ENCODE measurements around the gene GOLGA1.
"Not testable (repeated sequence)": the region's sequence is repeated elsewhere in the genome, so short reads cannot be mapped to it uniquely, and the experiment has no call there.

GOLGA1 gene

GRCh38 chr9:124940894-124941678, at the start of gene GOLGA1:
TSS of gene GOLGA1 (minus strand) at chr9:124941083. CDS start at chr9:124938711, 2,372 bp downstream.
- ATAC-seq (peak; percentile 93), DNase-seq (peak; percentile 95)

GRCh38 chr9:124983698-124984097, 42.8 kb upstream of the GOLGA1 start:
- no peak for ATAC-seq
- no peak for DNase-seq

DNA sequence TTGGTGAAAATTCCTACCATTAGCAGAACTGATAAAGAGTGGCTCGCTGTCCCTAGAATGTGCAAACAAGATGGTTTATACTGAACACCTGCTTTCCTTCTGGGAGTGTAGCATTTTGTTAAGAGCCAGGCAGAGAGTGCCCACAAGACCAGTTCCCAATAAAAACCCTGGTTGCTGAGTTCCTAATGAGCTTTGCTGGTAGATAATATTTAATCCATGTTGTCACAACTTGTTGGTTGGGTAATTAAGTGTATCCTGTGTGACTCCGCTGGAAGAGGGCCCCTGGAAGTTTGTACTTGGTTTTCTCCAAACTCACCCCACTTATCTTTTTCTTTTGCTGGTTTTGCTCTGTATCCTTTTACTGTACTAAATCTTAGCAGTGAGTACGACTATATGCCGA, 39.5 kb upstream of the GOLGA1 start:
- DNase-seq (no peak), ATAC-seq (no peak)

- ATAC-seq = no peak
- no peak for DNase-seq
Observed at GRCh38 chr9:124975131-124975530, 34.2 kb upstream of the GOLGA1 start.

GRCh38 chr9:124973807-124974206, 32.9 kb upstream of the GOLGA1 start:
- DNase-seq (no peak), ATAC-seq (no peak)

GRCh38 chr9:124972241-124972770, 31.4 kb upstream of the GOLGA1 start:
- no peak for ATAC-seq
- DNase-seq = no peak

GRCh38 chr9:124969401-124969800, 28.5 kb upstream of the GOLGA1 start:
- no peak for ATAC-seq

DNA sequence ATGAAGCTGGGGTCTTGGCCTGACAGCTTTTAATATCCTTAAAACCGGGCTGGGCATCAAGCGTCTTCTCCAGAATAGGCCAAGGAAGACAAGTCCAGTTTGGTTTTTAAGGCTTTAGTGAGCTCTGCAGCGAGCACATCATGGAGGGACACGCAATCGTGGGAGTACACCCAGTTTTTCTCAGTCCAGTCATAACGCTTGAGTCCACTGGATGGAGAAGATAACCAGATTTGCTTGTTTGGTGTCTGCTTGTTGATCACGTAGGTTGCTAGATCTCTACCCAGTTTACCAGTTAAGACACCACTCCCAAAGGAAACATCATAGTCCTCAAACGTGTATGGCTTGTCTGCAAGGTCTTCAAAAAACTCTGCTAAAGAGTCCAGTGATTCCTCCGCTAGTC, 27.4 kb upstream of the GOLGA1 start:
- DNase-seq (no peak), ATAC-seq (no peak)

More at GRCh38 chr9:124969401-124969800, 28.5 kb upstream of the GOLGA1 start:
- no peak for DNase-seq

- DNase-seq, ATAC-seq: not testable (repeated sequence)
Observed at GRCh38 chr9:124965775-124966568, 25.1 kb upstream of the GOLGA1 start.

GRCh38 chr9:124964604-124965003, 23.7 kb upstream of the GOLGA1 start:
- ATAC-seq = no peak
- DNase-seq = no peak

DNA sequence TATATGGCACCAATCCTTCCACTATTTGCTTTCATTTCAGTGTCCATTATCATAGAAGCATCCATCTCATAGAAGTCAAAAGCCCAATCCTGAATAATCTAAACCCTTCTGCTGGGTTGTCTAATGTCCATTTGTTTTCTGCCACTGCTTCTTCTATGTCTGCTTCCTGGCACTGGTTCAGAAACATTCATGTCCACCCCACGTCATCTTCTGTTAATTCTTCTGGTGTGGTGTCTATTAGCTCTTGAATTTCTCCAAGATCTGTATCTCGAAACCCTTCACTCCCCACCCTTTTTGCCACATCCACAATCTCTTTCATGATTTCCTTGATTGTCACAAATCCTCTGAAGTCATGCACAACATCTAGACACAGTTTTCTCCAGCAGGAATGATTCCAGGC, 23.2 kb upstream of the GOLGA1 start:
- ATAC-seq (no peak), DNase-seq (no peak)

- DNase-seq = no peak
- ATAC-seq = no peak
Observed at GRCh38 chr9:124960409-124960752, 19.5 kb upstream of the GOLGA1 start.

- ATAC-seq, DNase-seq: not testable (repeated sequence)
Observed at GRCh38 chr9:124959671-124960408, 19.0 kb upstream of the GOLGA1 start.

DNA sequence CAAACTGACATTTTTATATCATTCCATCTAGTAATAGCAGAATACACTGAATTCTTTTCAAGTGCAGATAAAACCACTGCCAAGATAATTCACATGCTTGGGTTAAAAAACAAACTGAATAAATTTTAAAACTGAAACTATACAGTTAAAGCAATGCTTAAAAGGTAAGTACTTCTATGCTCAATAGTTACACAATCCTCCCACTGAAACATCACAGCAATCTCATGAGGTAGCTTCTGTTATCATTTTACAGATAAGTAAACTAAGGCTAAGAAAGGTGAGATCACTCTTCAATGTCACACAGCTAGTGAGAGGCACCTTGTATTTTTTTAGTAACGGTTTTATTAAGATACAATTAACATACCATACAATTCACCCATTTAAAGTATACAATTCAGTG, 13.4 kb upstream of the GOLGA1 start:
- ATAC-seq (no peak), DNase-seq (no peak)

GRCh38 chr9:124950050-124950718, 9.3 kb upstream of the GOLGA1 start:
- no peak for DNase-seq
- ATAC-seq = no peak

GRCh38 chr9:124949387-124949786, 8.5 kb upstream of the GOLGA1 start:
- no peak for DNase-seq
- ATAC-seq = no peak

DNA sequence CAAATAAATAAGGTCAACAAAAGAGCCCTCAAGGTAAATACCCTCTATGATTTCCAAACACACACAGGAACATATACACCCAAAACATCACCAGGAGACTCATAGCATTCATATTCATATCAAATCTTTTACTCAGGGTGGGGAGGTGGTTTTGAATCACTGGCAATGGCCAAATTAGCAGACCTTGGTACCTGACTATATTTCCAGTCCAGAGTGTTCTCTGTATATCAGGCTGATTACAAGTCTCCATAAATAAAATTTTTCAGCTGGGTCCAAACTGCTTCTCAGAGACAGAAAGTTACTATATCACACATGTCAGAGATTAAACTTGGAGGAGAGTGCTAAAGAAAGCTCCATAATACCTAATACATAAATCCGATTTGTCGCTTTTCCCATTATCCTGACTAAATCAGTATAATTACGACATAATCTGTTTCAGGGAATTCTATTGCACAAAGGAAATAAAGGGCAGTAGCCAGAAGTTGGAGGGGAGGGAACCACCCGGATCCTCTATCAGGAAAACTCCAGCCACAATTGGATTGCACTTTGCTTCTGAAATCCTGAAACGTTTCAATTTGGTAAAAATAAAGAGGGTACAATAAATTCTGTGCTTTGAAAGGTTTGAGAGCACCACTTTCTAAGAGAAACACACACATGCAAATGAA, 7.0 kb upstream of the GOLGA1 start:
- no peak for ATAC-seq
- no peak for DNase-seq

DNA sequence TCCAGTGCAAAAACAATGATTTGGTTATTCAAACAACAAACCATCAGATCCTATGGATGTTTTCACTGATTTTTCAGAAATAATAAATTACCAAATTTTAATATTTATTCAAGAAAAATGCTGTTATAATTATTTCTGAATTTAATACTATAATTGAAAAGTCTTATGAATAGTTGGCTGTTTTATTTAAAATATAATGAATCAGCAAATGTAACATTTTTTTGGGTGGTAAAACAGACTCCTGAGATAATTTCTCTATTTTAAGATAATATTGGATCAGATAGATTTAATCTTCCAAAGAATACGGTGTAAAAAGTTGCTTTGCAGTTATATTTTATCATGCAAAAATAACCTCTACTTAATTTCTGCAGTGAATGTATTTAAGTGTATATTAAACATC, 5.3 kb upstream of the GOLGA1 start:
- DNase-seq (no peak), ATAC-seq (no peak)

GRCh38 chr9:124941679-124942561, 1.0 kb upstream of the GOLGA1 start:
- ATAC-seq = peak; percentile 33

DNA sequence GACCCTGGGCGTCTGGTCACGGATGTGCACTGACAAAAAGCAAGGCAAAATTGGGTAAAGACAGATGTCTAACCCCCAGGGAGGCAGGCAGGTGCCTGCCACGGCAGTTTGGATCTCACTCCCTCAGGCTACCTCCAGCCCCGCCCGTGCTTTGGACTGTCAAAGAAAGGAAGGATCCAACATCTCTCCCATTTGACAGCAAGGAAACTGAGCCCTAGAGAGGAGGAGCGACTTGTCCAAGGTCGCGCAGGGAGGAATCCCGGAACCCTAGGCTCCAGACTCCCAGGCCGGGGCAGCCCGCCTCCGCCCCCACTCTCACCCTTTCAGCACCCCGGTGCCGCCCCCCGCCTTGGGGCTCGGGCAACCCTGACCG, 376 bp downstream of the GOLGA1 start:
- DNase-seq = no peak
- no peak for ATAC-seq

More at GRCh38 chr9:124941679-124942561, 1.0 kb upstream of the GOLGA1 start:
- DNase-seq = peak; percentile 67
